ENCODE results near the gene NAA11.

- TF ChIP-seq CTCF (IDR thresholded peaks at IDR 0.05), result no peak
- no peak for TF ChIP-seq POLR2A (IDR thresholded peaks at IDR 0.05)
These were observed 22.5 kb upstream of the NAA11 start for GRCh38 chr4:79348405-79348804.
